Measurements from ENCODE around the gene MARCHF10.
"Not testable (repeated sequence)": the region's sequence is repeated elsewhere in the genome, so short reads cannot be mapped to it uniquely, and the experiment has no call there.

The MARCHF10 gene

DNA sequence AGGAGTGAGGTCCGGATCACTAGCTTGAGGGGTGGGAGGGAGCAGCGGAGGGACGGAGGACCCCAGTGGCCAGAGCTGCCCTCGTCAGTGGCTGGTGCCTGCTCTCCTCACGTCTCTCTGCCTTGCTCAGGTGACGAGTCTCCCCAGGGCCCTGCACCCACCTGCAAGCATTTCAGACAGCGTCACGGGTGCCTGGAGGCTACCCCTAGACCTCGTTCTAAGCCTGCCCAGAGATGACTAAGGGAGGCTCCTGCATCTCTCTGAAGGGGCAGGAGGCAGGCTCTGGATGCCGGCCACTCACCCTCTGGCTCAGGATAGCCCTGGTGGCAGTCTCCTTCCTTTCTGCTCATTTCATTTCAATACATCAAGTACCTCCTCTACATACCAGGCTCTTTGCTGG, 111.9 kb downstream of the MARCHF10 start:
- no peaks in the 10 kb centered on the region for H3K27me3 ChIP-seq (replicated peaks; ENCODE audit: control insufficient read depth, insufficient read depth, low read length)
- no peak for DNase-seq (ENCODE audit: extremely low read depth, insufficient read length)
- no peak overlapping the region for H3K4me3 ChIP-seq (replicated peaks; ENCODE audit: low read depth, low read length)
- H3K36me3 ChIP-seq (ENCODE audit: control insufficient read depth, insufficient read depth, low read length), result no peaks in the 10 kb centered on the region
- TF ChIP-seq, protein P1, sequence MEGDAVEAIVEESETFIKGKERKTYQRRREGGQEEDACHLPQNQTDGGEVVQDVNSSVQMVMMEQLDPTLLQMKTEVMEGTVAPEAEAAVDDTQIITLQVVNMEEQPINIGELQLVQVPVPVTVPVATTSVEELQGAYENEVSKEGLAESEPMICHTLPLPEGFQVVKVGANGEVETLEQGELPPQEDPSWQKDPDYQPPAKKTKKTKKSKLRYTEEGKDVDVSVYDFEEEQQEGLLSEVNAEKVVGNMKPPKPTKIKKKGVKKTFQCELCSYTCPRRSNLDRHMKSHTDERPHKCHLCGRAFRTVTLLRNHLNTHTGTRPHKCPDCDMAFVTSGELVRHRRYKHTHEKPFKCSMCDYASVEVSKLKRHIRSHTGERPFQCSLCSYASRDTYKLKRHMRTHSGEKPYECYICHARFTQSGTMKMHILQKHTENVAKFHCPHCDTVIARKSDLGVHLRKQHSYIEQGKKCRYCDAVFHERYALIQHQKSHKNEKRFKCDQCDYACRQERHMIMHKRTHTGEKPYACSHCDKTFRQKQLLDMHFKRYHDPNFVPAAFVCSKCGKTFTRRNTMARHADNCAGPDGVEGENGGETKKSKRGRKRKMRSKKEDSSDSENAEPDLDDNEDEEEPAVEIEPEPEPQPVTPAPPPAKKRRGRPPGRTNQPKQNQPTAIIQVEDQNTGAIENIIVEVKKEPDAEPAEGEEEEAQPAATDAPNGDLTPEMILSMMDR (IDR thresholded peaks at IDR 0.05; ENCODE audit: insufficient read depth, low read length, poor library complexity, severe bottlenecking), result no peak

- not testable (repeated sequence) for H3K27me3 ChIP-seq (replicated peaks; ENCODE audit: control insufficient read depth, insufficient read depth, low read length); H3K4me3 ChIP-seq (replicated peaks; ENCODE audit: low read depth, low read length); DNase-seq (ENCODE audit: extremely low read depth, insufficient read length); H3K36me3 ChIP-seq (ENCODE audit: control insufficient read depth, insufficient read depth, low read length)
Observed at GRCh38 chr17:62695093-62695738, 112.9 kb downstream of the MARCHF10 start.

- no peak overlapping the region for H3K4me3 ChIP-seq (replicated peaks; ENCODE audit: low read depth, low read length)
- H3K36me3 ChIP-seq (ENCODE audit: control insufficient read depth, insufficient read depth, low read length), result no peaks in the 10 kb centered on the region
- no peaks in the 10 kb centered on the region for H3K27me3 ChIP-seq (replicated peaks; ENCODE audit: control insufficient read depth, insufficient read depth, low read length)
- TF ChIP-seq, protein P1 (IDR thresholded peaks at IDR 0.05; ENCODE audit: insufficient read depth, low read length, poor library complexity, severe bottlenecking), result no peak
- no peak for DNase-seq (ENCODE audit: extremely low read depth, insufficient read length)
Observed at GRCh38 chr17:62693616-62694409, 114.3 kb downstream of the MARCHF10 start.

GRCh38 chr17:62692721-62693431, 115.2 kb downstream of the MARCHF10 start:
- Histone ChIP-seq H3K27me3 (replicated peaks; ENCODE audit: control insufficient read depth, insufficient read depth, low read length) (no peaks in the 10 kb centered on the region), H3K36me3 (ENCODE audit: control insufficient read depth, insufficient read depth, low read length) (no peaks in the 10 kb centered on the region), H3K4me3 (replicated peaks; ENCODE audit: low read depth, low read length) (no peak overlapping the region)
- no peak for DNase-seq (ENCODE audit: extremely low read depth, insufficient read length)
- TF ChIP-seq, protein P1 (IDR thresholded peaks at IDR 0.05; ENCODE audit: insufficient read depth, low read length, poor library complexity, severe bottlenecking), result peak; percentile 53

DNA sequence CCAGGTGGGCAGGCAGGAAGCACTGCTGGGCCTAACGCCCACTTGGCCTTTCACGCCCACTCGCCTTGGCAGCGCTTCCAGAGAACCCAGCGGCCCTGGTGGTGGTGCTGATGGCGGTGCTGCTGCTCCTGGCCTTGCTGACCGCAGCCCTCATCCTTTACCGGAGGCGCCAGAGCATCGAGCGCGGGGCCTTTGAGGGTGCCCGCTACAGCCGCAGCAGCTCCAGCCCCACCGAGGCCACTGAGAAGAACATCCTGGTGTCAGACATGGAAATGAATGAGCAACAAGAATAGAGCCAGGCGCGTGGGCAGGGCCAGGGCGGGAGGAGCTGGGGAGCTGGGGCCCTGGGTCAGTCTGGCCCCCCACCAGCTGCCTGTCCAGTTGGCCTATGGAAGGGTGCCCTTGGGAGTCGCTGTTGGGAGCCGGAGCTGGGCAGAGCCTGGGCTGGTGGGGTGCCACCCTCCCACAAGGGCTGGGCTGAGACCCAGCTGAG, 115.9 kb downstream of the MARCHF10 start:
- TF ChIP-seq, protein P1 (IDR thresholded peaks at IDR 0.05; ENCODE audit: insufficient read depth, low read length, poor library complexity, severe bottlenecking), result no peak

DNA sequence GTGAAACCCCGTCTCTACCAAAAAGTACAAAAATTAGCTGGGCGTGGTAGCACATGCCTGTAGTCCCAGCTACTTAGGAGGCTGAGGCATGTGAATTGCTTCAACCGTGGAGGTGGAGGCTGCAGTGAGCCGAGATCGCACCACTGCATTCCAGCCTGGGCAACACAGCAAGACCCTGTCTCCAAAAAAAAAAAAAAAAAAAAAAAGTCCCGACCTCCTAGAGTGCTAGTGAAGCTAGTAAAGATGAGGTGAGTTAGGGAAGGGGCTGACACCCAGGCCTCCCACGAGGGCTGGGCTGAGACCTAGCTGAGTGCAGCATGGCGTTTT, 116.6 kb downstream of the MARCHF10 start:
- not testable (repeated sequence) for DNase-seq (ENCODE audit: extremely low read depth, insufficient read length); H3K27me3 ChIP-seq (replicated peaks; ENCODE audit: control insufficient read depth, insufficient read depth, low read length); H3K4me3 ChIP-seq (replicated peaks; ENCODE audit: low read depth, low read length); H3K36me3 ChIP-seq (ENCODE audit: control insufficient read depth, insufficient read depth, low read length)

More for the DNA sequence above, 115.9 kb downstream of the MARCHF10 start:
- Histone ChIP-seq H3K4me3 (replicated peaks; ENCODE audit: low read depth, low read length) (no peak overlapping the region), H3K36me3 (ENCODE audit: control insufficient read depth, insufficient read depth, low read length) (no peaks in the 10 kb centered on the region), H3K27me3 (replicated peaks; ENCODE audit: control insufficient read depth, insufficient read depth, low read length) (no peaks in the 10 kb centered on the region)
- no peak for DNase-seq (ENCODE audit: extremely low read depth, insufficient read length)
